Measurements from ENCODE around the gene ECD. TPM values are rescaled to one million over a fixed set of nuclear protein-coding genes. Genes with fewer than 3 reads are reported as not detected.

ECD gene
- total and polyA plus RNA-seq, 10 of the 15 experiments (the other 5 are each of a cell fraction or from before 2014, with no cell fraction given) = 27.3 to 61.6 (median 44.0) TPM

DNA sequence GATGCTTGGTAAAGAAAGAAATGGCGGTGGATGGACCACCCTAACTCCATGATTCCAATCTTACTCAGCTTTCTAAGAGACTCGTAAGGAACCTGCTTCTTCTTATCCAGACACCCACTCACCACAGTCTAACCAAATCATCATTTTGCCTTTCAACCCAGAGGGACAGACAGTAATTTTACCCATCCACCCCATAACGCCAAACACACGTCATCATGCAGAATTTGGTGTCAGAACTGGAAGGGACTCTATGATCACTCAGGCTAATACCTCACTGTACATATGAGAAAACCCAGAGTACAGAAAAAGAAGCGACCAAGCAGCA lies 388 bp downstream of the ECD start (continued):
- TF ChIP-seq CHD1 (IDR thresholded peaks at IDR 0.05; ENCODE audit: low read depth, low read length) = 0 out of 2 replicates have a peak, but pooled peaks have one; percentile 27

DNA sequence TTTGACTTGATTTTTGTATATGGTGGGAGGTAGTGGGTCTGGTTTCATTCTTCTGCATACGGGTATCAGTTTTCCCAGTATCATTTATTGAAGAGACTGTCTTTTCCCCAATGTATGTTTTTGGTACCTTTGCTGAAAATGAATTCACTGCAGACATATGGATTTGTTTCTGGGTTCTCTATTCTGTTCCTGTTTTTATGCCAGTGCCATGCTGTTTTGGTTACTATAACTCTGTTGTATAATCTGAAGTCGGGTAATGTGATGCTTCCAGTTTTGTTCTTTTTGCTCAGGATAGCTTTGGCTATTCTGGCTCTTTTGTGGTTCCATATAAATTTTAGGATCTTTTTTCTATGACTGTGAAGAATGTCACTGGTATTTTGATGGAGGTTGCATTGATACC lies 836 bp downstream of the ECD start:
- Histone ChIP-seq H2AFZ (ENCODE audit: control insufficient read depth, low read depth, low read length) (no peak overlapping the region), H3K4me3 (peak overlapping the region; percentile 96), H3K9ac (ENCODE audit: control insufficient read depth, insufficient read depth, low read length) (no peak overlapping the region; the same call in 1 of the 2 replicates), H3K4me2 (ENCODE audit: control insufficient read depth, insufficient read depth) (peak overlapping the region; percentile 63), H3K79me2 (ENCODE audit: control insufficient read depth, insufficient read depth, low read length) (peaks cover 51% of the 10 kb centered on the region), H3K36me3 (ENCODE audit: control insufficient read depth in 2 of 2, insufficient read depth in 2 of 2, low read length in 1 of 2) (peaks cover 0 to 5% of the 10 kb centered on the region in 2 experiments; a peak in 3 of 4 replicates), H3K9me3 (replicated peaks; ENCODE audit: control insufficient read depth, insufficient read depth, low read length) (no peaks in the 10 kb centered on the region; the same call in 2 of the 3 replicates), H4K20me1 (ENCODE audit: control insufficient read depth, insufficient read depth) (no peaks in the 10 kb centered on the region), H3K4me1 (ENCODE audit: control insufficient read depth, insufficient read depth, low read length) (no peaks in the 10 kb centered on the region), H3K27me3 (replicated peaks in 1 of 2; ENCODE audit: control insufficient read depth in 2 of 2, insufficient read depth in 2 of 2, low read length in 1 of 2) (no peaks in the 10 kb centered on the region), H3K27ac (ENCODE audit: control insufficient read depth, insufficient read depth) (no peak overlapping the region; the same call in 1 of the 2 replicates)
- in situ Hi-C loops (cut with MboI) = loop anchor here (10.0 kb wide), 1 partner anchor 802 kb away; no protein-coding TSS in a partner anchor
- BruUV-seq (replicated peaks) = no TSS peak
- SMC1A ChIA-PET (ENCODE audit: uncharacterized antibody, unreplicated experiment) = interaction anchor here (2.1 kb wide), 1 partner anchor 8 kb away, joined by 7 read pairs; no protein-coding TSS in a partner anchor
- POLR2A ChIA-PET = interaction anchor here (1.9 to 3.8 kb wide), 2 partner anchors 57 to 71 kb away, joined by 4 to 33 read pairs; partner anchors contain the start of gene P4HA1
- ATAC-seq (no peak), DNase-seq (ENCODE audit: low read depth, low spot score) (no peak), FAIRE-seq (no peak)
- WGBS (ENCODE audit: insufficient coverage, insufficient replicate concordance, low lambda C conversion rate, missing lambda C conversion rate) = 40% methylated on average over 2 of the region's 2 CpGs
- RAD21 ChIA-PET (ENCODE audit: unreplicated experiment) = interaction anchor here (1.9 kb wide), 1 partner anchor 56 kb away, joined by 5 read pairs; no protein-coding TSS in a partner anchor
- intact Hi-C loops (cut with micrococcal nuclease; ENCODE audit: unreplicated experiment) = no loop called here
- CTCF ChIA-PET = interaction anchor here (1.0 to 1.4 kb wide), 2 partner anchors 8 to 9 kb away, joined by 5 to 6 read pairs; no protein-coding TSS in a partner anchor
- no peak for TF ChIP-seq TBL1XR1 (IDR thresholded peaks at IDR 0.05; ENCODE audit: low read depth, low read length)
- TF ChIP-seq NRF1 (conservative IDR thresholded peaks at IDR 0.05; ENCODE audit: low read depth, low read length) = no peak
- no peak for TF ChIP-seq RCOR1 (conservative IDR thresholded peaks at IDR 0.05; ENCODE audit: low read depth, low read length)
- TF ChIP-seq, protein P1, sequence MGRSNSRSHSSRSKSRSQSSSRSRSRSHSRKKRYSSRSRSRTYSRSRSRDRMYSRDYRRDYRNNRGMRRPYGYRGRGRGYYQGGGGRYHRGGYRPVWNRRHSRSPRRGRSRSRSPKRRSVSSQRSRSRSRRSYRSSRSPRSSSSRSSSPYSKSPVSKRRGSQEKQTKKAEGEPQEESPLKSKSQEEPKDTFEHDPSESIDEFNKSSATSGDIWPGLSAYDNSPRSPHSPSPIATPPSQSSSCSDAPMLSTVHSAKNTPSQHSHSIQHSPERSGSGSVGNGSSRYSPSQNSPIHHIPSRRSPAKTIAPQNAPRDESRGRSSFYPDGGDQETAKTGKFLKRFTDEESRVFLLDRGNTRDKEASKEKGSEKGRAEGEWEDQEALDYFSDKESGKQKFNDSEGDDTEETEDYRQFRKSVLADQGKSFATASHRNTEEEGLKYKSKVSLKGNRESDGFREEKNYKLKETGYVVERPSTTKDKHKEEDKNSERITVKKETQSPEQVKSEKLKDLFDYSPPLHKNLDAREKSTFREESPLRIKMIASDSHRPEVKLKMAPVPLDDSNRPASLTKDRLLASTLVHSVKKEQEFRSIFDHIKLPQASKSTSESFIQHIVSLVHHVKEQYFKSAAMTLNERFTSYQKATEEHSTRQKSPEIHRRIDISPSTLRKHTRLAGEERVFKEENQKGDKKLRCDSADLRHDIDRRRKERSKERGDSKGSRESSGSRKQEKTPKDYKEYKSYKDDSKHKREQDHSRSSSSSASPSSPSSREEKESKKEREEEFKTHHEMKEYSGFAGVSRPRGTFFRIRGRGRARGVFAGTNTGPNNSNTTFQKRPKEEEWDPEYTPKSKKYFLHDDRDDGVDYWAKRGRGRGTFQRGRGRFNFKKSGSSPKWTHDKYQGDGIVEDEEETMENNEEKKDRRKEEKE (IDR thresholded peaks at IDR 0.05) = no peak
- no peak for TF ChIP-seq NFIC (IDR thresholded peaks at IDR 0.05; ENCODE audit: low read depth, low read length)
- no peak for TF ChIP-seq HDGF (IDR thresholded peaks at IDR 0.05)
- TF ChIP-seq EED (IDR thresholded peaks at IDR 0.05; ENCODE audit: low read depth) = no peak
- TF ChIP-seq CEBPB (IDR thresholded peaks at IDR 0.05; ENCODE audit: borderline replicate concordance in 1 of 2, low read depth in 2 of 2, low read length in 2 of 2) = no peak
- TF ChIP-seq ZBED1 (IDR thresholded peaks at IDR 0.05; ENCODE audit: borderline replicate concordance) = no peak
- TF ChIP-seq, protein P2, sequence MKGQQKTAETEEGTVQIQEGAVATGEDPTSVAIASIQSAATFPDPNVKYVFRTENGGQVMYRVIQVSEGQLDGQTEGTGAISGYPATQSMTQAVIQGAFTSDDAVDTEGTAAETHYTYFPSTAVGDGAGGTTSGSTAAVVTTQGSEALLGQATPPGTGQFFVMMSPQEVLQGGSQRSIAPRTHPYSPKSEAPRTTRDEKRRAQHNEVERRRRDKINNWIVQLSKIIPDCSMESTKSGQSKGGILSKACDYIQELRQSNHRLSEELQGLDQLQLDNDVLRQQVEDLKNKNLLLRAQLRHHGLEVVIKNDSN (IDR thresholded peaks at IDR 0.05; ENCODE audit: borderline replicate concordance, extremely low read length, insufficient read depth, low read depth, low read length) = no peak
- TF ChIP-seq POLR2A (IDR thresholded peaks at IDR 0.05; ENCODE audit: low read depth, low read length) = no peak
- no peak for TF ChIP-seq PBX3 (IDR thresholded peaks at IDR 0.05; ENCODE audit: insufficient replicate concordance, low read depth, low read length)
- TF ChIP-seq NKRF (conservative IDR thresholded peaks at IDR 0.05) = no peak
- TF ChIP-seq TAF1 (IDR thresholded peaks at IDR 0.05; ENCODE audit: borderline replicate concordance, low read depth, low read length) = no peak
- TF ChIP-seq FOXM1 (IDR thresholded peaks at IDR 0.05; ENCODE audit: low read depth, low read length) = no peak
- TF ChIP-seq CREM (IDR thresholded peaks at IDR 0.05; ENCODE audit: low read depth) = no peak
